Body of pancreas (tissue), 4 donors: ENCODE results near the gene ACTN4. TPM values are rescaled to one million over a fixed set of nuclear protein-coding genes. Genes with fewer than 3 reads are reported as not detected.
A peak's percentile ranks its signal among the peaks of the same experiment; 100 is the strongest.

Source experiments
- ATAC-seq: fragments of 150-250 bp; one replicate; pipeline ENCODE4 v1.9.1; 2016
- DNase-seq, 4 donors: peaks; one replicate each; pipeline ENCODE4 v3.0.0-alpha.2; 2019
- H3K27ac ChIP-seq, 4 donors: fragments of 200-600 bp; sonication (generic); 1 replicate in 3 of 4; 2 replicates in 1 of 4; pipeline versions ENCODE4 v1.5.1 to v1.6.1; 2016 to 2019; ENCODE audit warnings: mild to moderate bottlenecking in 1 of 4, mixed read lengths in 1 of 4, moderate library complexity in 1 of 4
- H3K27me3 ChIP-seq, 2 donors: fragments of 200-600 bp; sonication (generic); one replicate each; pipeline ENCODE4 v1.6.0; 2016; ENCODE audit warnings: mild to moderate bottlenecking in 1 of 2
- H3K36me3 ChIP-seq, 2 donors: fragments of 200-600 bp; sonication (generic); replicated peaks in 1 of 2; 2 replicates each; pipeline ENCODE4 v1.5.1; 2016; ENCODE audit warnings: low read depth in 2 of 2; ENCODE audit not compliant: insufficient read depth in 1 of 2
- H3K4me1 ChIP-seq: fragments of 200-600 bp; sonication (generic); one replicate; pipeline ENCODE4 v1.6.0; 2016
- H3K4me3 ChIP-seq, 2 donors: fragments of 200-600 bp; sonication (generic); 1 replicate in 1 of 2; 2 replicates in 1 of 2; pipeline ENCODE4 v1.5.1; 2016 to 2019
- H3K9me3 ChIP-seq, 3 donors: fragments of 200-600 bp; sonication (generic); 1 replicate in 2 of 3; 2 replicates in 1 of 3; pipeline ENCODE4 v1.5.1; 2016
- CTCF ChIP-seq, 7 experiments: fragments of 450-650 bp in 4 of 7; fragments of 200-600 bp in 3 of 7; sonication (generic) in 3 of 7; IDR thresholded peaks; one replicate each; pipeline ENCODE4 v1.5.1; 2016 to 2019; ENCODE audit warnings: antibody characterized with exemption in 7 of 7
- POLR2A ChIP-seq, 3 donors: fragments of 450-650 bp; IDR thresholded peaks; one replicate each; pipeline ENCODE4 v1.6.1; 2016; ENCODE audit warnings: antibody characterized with exemption in 3 of 3, mild to moderate bottlenecking in 2 of 3
- WGBS, 2 donors: methylation state at CpG; one replicate each; pipeline ENCODE4 v1.1.5; 2017; 5-methylcytosine and 5-hydroxymethylcytosine counted together
- intact Hi-C: fragments of 100-400 bp; cut with DNase I; formaldehyde crosslinking; loops from one replicate; pipeline ENCODE4 v1.15.1; 2023
- total RNA-seq, 2 donors: library from RNA; depleted of rRNA; stranded (reverse); fragments of >200 nt; gene quantifications; one replicate each; pipeline ENCODE4 v1.1.0, GENCODE V29; 2016

The ACTN4 gene
- total RNA-seq, 2 donors from 2014 or later = 143 to 148 TPM

GRCh38 chr19:38736036-38736412, 88.6 kb downstream of the ACTN4 start:
- peak overlapping the region; percentile 60 to 86 (median 80) for H3K27ac ChIP-seq
- peak; percentile 36 for ATAC-seq
- TF ChIP-seq POLR2A (IDR thresholded peaks at IDR 0.05) = peak; percentile 33 to 44 (median 42)
- no peak for TF ChIP-seq CTCF (IDR thresholded peaks at IDR 0.05)
- H3K27me3 ChIP-seq = no peaks in the 10 kb centered on the region
- peaks cover 55% of the 10 kb centered on the region for H3K4me1 ChIP-seq
- peak overlapping the region; percentile 12 to 21 for H3K4me3 ChIP-seq
- no peaks in the 10 kb centered on the region for H3K36me3 ChIP-seq
- peak; percentile 67 to 78 (median 69) for DNase-seq
- 1 to 7% methylated on average over 3 to 38 of the region's 42 CpGs for WGBS, 2 donors
- no peaks in the 10 kb centered on the region for H3K9me3 ChIP-seq
- intact Hi-C loops = no loop called here

- ATAC-seq = peak; percentile 25
- 10 to 28% methylated on average over 23 to 29 of the region's 36 CpGs for WGBS, 2 donors
- H3K4me1 ChIP-seq = peaks cover 49% of the 10 kb centered on the region
- no peaks in the 10 kb centered on the region for H3K36me3 ChIP-seq
- H3K4me3 ChIP-seq = peak overlapping the region; percentile 12 to 21
- no peaks in the 10 kb centered on the region for H3K27me3 ChIP-seq
- TF ChIP-seq CTCF (IDR thresholded peaks at IDR 0.05) (no peak), POLR2A (IDR thresholded peaks at IDR 0.05) (no peak)
- H3K9me3 ChIP-seq = no peaks in the 10 kb centered on the region
- DNase-seq = peak; percentile 60 to 87 (median 73)
- H3K27ac ChIP-seq = peak overlapping the region; percentile 60 to 86 (median 80)
- intact Hi-C loops = no loop called here
Observed at GRCh38 chr19:38736413-38737280, 89.2 kb downstream of the ACTN4 start.

- 48 to 60% methylated on average over 10 to 17 of the region's 22 CpGs for WGBS, 2 donors
- DNase-seq (no peak), ATAC-seq (no peak)
- Histone ChIP-seq H3K4me1 (peaks cover 41% of the 10 kb centered on the region), H3K9me3 (no peaks in the 10 kb centered on the region), H3K36me3 (no peaks in the 10 kb centered on the region), H3K27ac (no peak overlapping the region), H3K4me3 (no peak overlapping the region), H3K27me3 (no peaks in the 10 kb centered on the region)
- TF ChIP-seq CTCF (IDR thresholded peaks at IDR 0.05) (no peak), POLR2A (IDR thresholded peaks at IDR 0.05) (no peak)
- intact Hi-C loops = no loop called here
Observed at GRCh38 chr19:38737281-38737865, 89.9 kb downstream of the ACTN4 start.

- no peaks in the 10 kb centered on the region for H3K36me3 ChIP-seq
- no peaks in the 10 kb centered on the region for H3K9me3 ChIP-seq
- TF ChIP-seq POLR2A (IDR thresholded peaks at IDR 0.05) (no peak), CTCF (IDR thresholded peaks at IDR 0.05) (no peak)
- no peak overlapping the region for H3K4me3 ChIP-seq
- WGBS, 2 donors = 97% methylated on average over 16 to 19 of the region's 21 CpGs
- H3K27me3 ChIP-seq = no peaks in the 10 kb centered on the region
- intact Hi-C loops = no loop called here
- H3K4me1 ChIP-seq = peaks cover 34% of the 10 kb centered on the region
- no peak overlapping the region for H3K27ac ChIP-seq
- DNase-seq (no peak), ATAC-seq (no peak)
Observed at GRCh38 chr19:38737921-38738737, 90.7 kb downstream of the ACTN4 start.
